H1 (cell line): ENCODE results near the gene GLS. TPM values are rescaled to one million over a fixed set of nuclear protein-coding genes. Genes with fewer than 3 reads are reported as not detected.

Experiments
- RNF2 ChIP-seq: fragments of 200-900, 300-1000 bp; sonication (generic); IDR thresholded peaks from 2 replicates; pipeline ENCODE4 v1.7.1; 2016; ENCODE audit warnings: borderline replicate concordance, low read depth, mild to moderate bottlenecking, antibody characterized with exemption, low read length; ENCODE audit not compliant: poor library complexity, severe bottlenecking; ENCODE audit errors: missing control alignments
- polyA plus RNA-seq, 7 experiments: library from polyadenylated mRNA; depleted of rRNA in 3 of 7; stranded (reverse) in 5 of 7; unstranded in 2 of 7; fragments of >200 nt in 5 of 7; fragments of 200-250 nt in 2 of 7; gene quantifications; 1 replicate in 5 of 7; 2 replicates in 1 of 7; 4 replicates in 1 of 7; pipeline versions ENCODE4 v1.2.1 to v1.2.3, GENCODE V29; 2011 to 2013; ENCODE audit warnings: missing spikeins in 2 of 7, mixed read lengths in 2 of 7
- total RNA-seq: library from RNA; stranded (reverse); fragmentation: NEBNext Ultra II Directional; extraction: Animal tissue kit (Norgen Biotek cat#: 25700); gene quantifications from 2 replicates; pipeline ENCODE4 v1.2.1, GENCODE V29; 2021

GLS gene
- total and polyA plus RNA-seq, 2 of the 8 experiments (the other 6 are each of a cell fraction or from before 2014, with no cell fraction given), result 15.7 to 89.8 TPM

DNA sequence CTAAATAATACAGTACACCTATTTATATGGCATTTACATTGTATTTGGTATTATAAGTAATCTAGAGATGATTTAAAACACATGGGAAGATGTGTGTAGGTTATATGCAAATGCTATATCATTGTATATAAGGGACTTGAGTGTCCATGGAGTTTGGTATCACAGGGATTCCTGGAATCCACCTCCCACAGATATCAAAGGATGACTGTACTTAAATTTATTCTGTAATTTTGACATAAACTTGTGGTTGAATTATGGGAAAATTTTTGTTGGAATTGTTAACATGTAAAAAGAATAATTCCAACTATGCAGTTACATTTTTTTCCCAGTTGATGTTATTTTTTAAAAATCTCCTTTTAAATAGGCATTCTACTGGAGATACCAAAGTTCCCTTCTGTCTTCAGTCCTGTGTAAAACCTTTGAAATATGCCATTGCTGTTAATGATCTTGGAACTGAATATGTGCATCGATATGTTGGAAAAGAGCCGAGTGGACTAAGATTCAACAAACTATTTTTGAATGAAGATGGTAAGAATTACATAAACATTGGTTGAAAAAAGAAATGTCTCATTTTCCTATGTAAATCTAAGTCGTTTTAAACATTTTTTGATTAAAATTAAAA lies 24.1 kb downstream of the GLS start (continued):
- TF ChIP-seq RNF2, result no peak
